H1 (cell line): Measurements from ENCODE around the gene MLLT6. TPM values are rescaled to one million over a fixed set of nuclear protein-coding genes. Genes with fewer than 3 reads are reported as not detected.

Experiments used
- ATF3 ChIP-seq: IDR thresholded peaks from 2 replicates; pipeline ENCODE4 v1.6.1; 2011; ENCODE audit warnings: low read depth, mild to moderate bottlenecking, low read length; ENCODE audit not compliant: insufficient read depth
- CBX5 ChIP-seq: fragments of 300-800, 300-1000 bp; sonication (generic); IDR thresholded peaks from 2 replicates; pipeline ENCODE4 v1.7.1; 2016; ENCODE audit warnings: antibody characterized with exemption, low read length, low read depth
- CREB1 ChIP-seq: IDR thresholded peaks from 2 replicates; pipeline ENCODE4 v1.6.1; 2012; ENCODE audit warnings: inconsistent platforms
- KDM4A ChIP-seq: IDR thresholded peaks from one replicate; pipeline ENCODE4 v1.7.1; 2012; ENCODE audit warnings: low read depth, mild to moderate bottlenecking, moderate library complexity, low read length, inconsistent platforms; ENCODE audit not compliant: severe bottlenecking
- NANOG ChIP-seq: IDR thresholded peaks from 2 replicates; pipeline ENCODE4 v1.6.1; 2011; ENCODE audit warnings: low read length, low read depth, mild to moderate bottlenecking, inconsistent platforms; ENCODE audit not compliant: insufficient read depth, poor library complexity, severe bottlenecking
- NRF1 ChIP-seq: IDR thresholded peaks from 2 replicates; pipeline ENCODE4 v1.6.1; 2011; ENCODE audit warnings: mild to moderate bottlenecking, low read depth, low read length, improper control_type of control experiment
- PHF8 ChIP-seq: fragments of 200-600 bp; sonication (generic); conservative IDR thresholded peaks from 2 replicates; pipeline ENCODE4 v1.7.1; 2012; ENCODE audit warnings: low read depth, mild to moderate bottlenecking, inconsistent platforms, low read length, moderate library complexity
- RAD21 ChIP-seq, 2 experiments: IDR thresholded peaks in 1 of 2; conservative IDR thresholded peaks in 1 of 2; 2 replicates each; pipeline ENCODE4 v1.6.1; 2011; ENCODE audit warnings: low read depth in 2 of 2, low read length in 2 of 2, improper control_type of control experiment in 1 of 2, inconsistent platforms in 1 of 2, mild to moderate bottlenecking in 1 of 2, moderate library complexity in 1 of 2
- RBBP5 ChIP-seq: IDR thresholded peaks from 2 replicates; pipeline ENCODE4 v1.7.1; 2012; ENCODE audit warnings: low read depth, mild to moderate bottlenecking, inconsistent platforms, low read length, moderate library complexity, borderline replicate concordance
- RFX5 ChIP-seq: IDR thresholded peaks from 2 replicates; pipeline ENCODE4 v1.6.1; 2011; ENCODE audit warnings: low read depth, low read length, improper control_type of control experiment, borderline replicate concordance
- RXRA ChIP-seq: IDR thresholded peaks from 2 replicates; pipeline ENCODE4 v1.6.1; 2011; ENCODE audit warnings: low read depth, mild to moderate bottlenecking, low read length, moderate library complexity; ENCODE audit not compliant: insufficient read depth
- SUZ12 ChIP-seq: fragments of 200-600 bp; sonication (generic); IDR thresholded peaks from 2 replicates; pipeline ENCODE4 v1.6.1; 2012; ENCODE audit warnings: mild to moderate bottlenecking, inconsistent platforms, low read length, moderate library complexity, mixed read lengths
- TAF1 ChIP-seq: IDR thresholded peaks from 2 replicates; pipeline ENCODE4 v1.6.1; 2011; ENCODE audit warnings: mild to moderate bottlenecking, low read depth, low read length
- TBP ChIP-seq: IDR thresholded peaks from 2 replicates; pipeline ENCODE4 v1.6.1; 2011; ENCODE audit warnings: low read depth, low read length, improper control_type of control experiment
- polyA plus RNA-seq, 7 experiments: library from polyadenylated mRNA; depleted of rRNA in 3 of 7; stranded (reverse) in 5 of 7; unstranded in 2 of 7; fragments of >200 nt in 5 of 7; fragments of 200-250 nt in 2 of 7; gene quantifications; 1 replicate in 5 of 7; 2 replicates in 1 of 7; 4 replicates in 1 of 7; pipeline versions ENCODE4 v1.2.1 to v1.2.3, GENCODE V29; 2011 to 2013; ENCODE audit warnings: missing spikeins in 2 of 7, mixed read lengths in 2 of 7
- total RNA-seq: library from RNA; stranded (reverse); fragmentation: NEBNext Ultra II Directional; extraction: Animal tissue kit (Norgen Biotek cat#: 25700); gene quantifications from 2 replicates; pipeline ENCODE4 v1.2.1, GENCODE V29; 2021

Gene MLLT6
- total and polyA plus RNA-seq, 2 of the 8 experiments (the other 6 are each of a cell fraction or from before 2014, with no cell fraction given), result 6.5 to 8.0 TPM

GRCh38 chr17:38729886-38730525 lies 24.9 kb downstream of the MLLT6 start, which contains the start of gene CISD3 (continued):
- TF ChIP-seq ATF3 (no peak), NRF1 (no peak), KDM4A (peak; percentile 57), NANOG (peak; percentile 41), TAF1 (no peak), CBX5 (no peak), TBP (peak; percentile 13; the same call in 1 of the 2 replicates), SUZ12 (no peak), RFX5 (no peak), RAD21 (IDR thresholded peaks at IDR 0.05 in 1 of 2, conservative IDR thresholded peaks at IDR 0.05 in 1 of 2; ENCODE audit: low read depth in 2 of 2, low read length in 2 of 2) (peak in 1 of 2 experiments; percentile 47; a peak in 2 of 4 replicates), CREB1 (no peak), PHF8 (0 out of 2 replicates have a peak, but pooled peaks have one; percentile 48), RXRA (no peak), RBBP5 (peak; percentile 63; the same call in 1 of the 2 replicates)
